ENCODE data around the gene SYT7.

The SYT7 gene

GRCh38 chr11:61619471-61620226, 38.8 kb upstream of the SYT7 start:
- TF ChIP-seq FOXP2 (optimal IDR thresholded peaks at IDR 0.05; ENCODE audit: borderline replicate concordance, extremely low read depth, extremely low read length, insufficient read depth) (no peak), POLR2AphosphoS5 (IDR thresholded peaks at IDR 0.05; ENCODE audit: low read depth, low read length) (no peak), TAF1 (IDR thresholded peaks at IDR 0.05; ENCODE audit: borderline replicate concordance, insufficient read depth, low read length) (no peak), REST (IDR thresholded peaks at IDR 0.05; ENCODE audit: insufficient read depth in 1 of 2, low read depth in 2 of 2, low read length in 2 of 2) (no peak), SIN3A (IDR thresholded peaks at IDR 0.05; ENCODE audit: borderline replicate concordance, insufficient read depth, low read length) (no peak)

- no peak for TF ChIP-seq POLR2AphosphoS5 (IDR thresholded peaks at IDR 0.05; ENCODE audit: low read depth, low read length)
- no peak for TF ChIP-seq TAF1 (IDR thresholded peaks at IDR 0.05; ENCODE audit: borderline replicate concordance, insufficient read depth, low read length)
- TF ChIP-seq SIN3A (IDR thresholded peaks at IDR 0.05; ENCODE audit: borderline replicate concordance, insufficient read depth, low read length): no peak
- no peak for TF ChIP-seq REST (IDR thresholded peaks at IDR 0.05; ENCODE audit: insufficient read depth in 1 of 2, low read depth in 2 of 2, low read length in 2 of 2)
- TF ChIP-seq FOXP2 (optimal IDR thresholded peaks at IDR 0.05; ENCODE audit: borderline replicate concordance, extremely low read depth, extremely low read length, insufficient read depth): no peak
These were observed 38.1 kb upstream of the SYT7 start for GRCh38 chr11:61618978-61619377.

DNA sequence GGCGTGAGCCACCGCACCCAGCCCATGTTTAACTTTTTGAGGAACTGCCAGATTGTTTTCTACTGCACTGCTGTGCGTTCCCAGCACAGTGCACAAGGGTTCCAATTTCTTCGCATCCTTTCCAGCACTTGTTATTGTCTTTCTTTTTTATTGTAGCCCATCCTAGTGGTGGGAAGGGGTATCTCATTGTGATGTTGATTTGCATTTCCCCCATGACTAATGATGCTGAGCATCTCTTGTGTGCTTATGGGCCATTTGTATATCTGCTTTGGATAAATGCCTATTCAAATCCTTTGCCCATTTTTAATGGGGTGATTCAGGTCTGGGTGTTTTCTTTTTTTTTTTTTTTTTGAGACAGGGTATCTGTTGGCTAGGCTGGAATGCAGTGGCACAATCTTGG, 36.6 kb upstream of the SYT7 start:
- no peak for TF ChIP-seq SIN3A (IDR thresholded peaks at IDR 0.05; ENCODE audit: borderline replicate concordance, insufficient read depth, low read length)
- no peak for TF ChIP-seq TAF1 (IDR thresholded peaks at IDR 0.05; ENCODE audit: borderline replicate concordance, insufficient read depth, low read length)
- TF ChIP-seq REST (IDR thresholded peaks at IDR 0.05; ENCODE audit: insufficient read depth in 1 of 2, low read depth in 2 of 2, low read length in 2 of 2): no peak
- no peak for TF ChIP-seq FOXP2 (optimal IDR thresholded peaks at IDR 0.05; ENCODE audit: borderline replicate concordance, extremely low read depth, extremely low read length, insufficient read depth)

GRCh38 chr11:61616434-61616833, 35.6 kb upstream of the SYT7 start:
- TF ChIP-seq TAF1 (IDR thresholded peaks at IDR 0.05; ENCODE audit: borderline replicate concordance, insufficient read depth, low read length) (no peak), REST (IDR thresholded peaks at IDR 0.05; ENCODE audit: insufficient read depth in 1 of 2, low read depth in 2 of 2, low read length in 2 of 2) (no peak), FOXP2 (optimal IDR thresholded peaks at IDR 0.05; ENCODE audit: borderline replicate concordance, extremely low read depth, extremely low read length, insufficient read depth) (no peak), POLR2AphosphoS5 (IDR thresholded peaks at IDR 0.05; ENCODE audit: low read depth, low read length) (no peak), SIN3A (IDR thresholded peaks at IDR 0.05; ENCODE audit: borderline replicate concordance, insufficient read depth, low read length) (no peak)

Data from PFSK-1 (cell line).